HL-60 (cell line): ENCODE results near the gene KCNC3.

Source experiments
- GABPA ChIP-seq: IDR thresholded peaks from 2 replicates; pipeline ENCODE4 v1.6.1; 2012; ENCODE audit warnings: low read depth
- POLR2AphosphoS5 ChIP-seq: IDR thresholded peaks from 2 replicates; pipeline ENCODE4 v1.6.1; 2012; ENCODE audit warnings: low read depth
- REST ChIP-seq: IDR thresholded peaks from 2 replicates; pipeline ENCODE4 v1.6.1; 2012; ENCODE audit warnings: low read depth; ENCODE audit not compliant: insufficient replicate concordance
- SPI1 ChIP-seq: IDR thresholded peaks from 2 replicates; pipeline ENCODE4 v1.6.1; 2012; ENCODE audit warnings: low read depth, mild to moderate bottlenecking, borderline replicate concordance
- TF ChIP-seq, protein P1 (sequence below): IDR thresholded peaks from one replicate; pipeline ENCODE4 v1.5.1; 2011; ENCODE audit warnings: low read length, control low read depth, inconsistent platforms; ENCODE audit not compliant: insufficient read depth

DNA sequence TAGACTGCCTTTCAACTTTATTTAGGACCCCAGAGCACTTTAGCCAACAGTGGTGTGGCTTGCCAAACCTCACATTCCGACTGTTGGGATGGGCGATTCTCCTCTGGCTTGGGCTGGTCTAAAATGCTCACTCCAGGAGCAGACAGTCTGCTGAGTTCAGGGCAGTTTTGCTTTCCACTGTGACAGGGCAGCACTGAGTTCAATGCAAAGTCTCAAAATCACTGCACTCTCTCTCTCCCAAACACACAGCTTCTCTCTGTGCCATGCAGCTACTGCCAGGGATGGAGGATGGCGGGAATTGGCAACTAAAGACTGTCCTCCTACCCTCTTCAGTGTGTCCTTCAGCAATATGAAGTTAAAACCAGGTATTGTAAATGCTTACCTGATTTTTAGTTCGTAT, 23.1 kb upstream of the KCNC3 start:
- TF ChIP-seq, protein P1, sequence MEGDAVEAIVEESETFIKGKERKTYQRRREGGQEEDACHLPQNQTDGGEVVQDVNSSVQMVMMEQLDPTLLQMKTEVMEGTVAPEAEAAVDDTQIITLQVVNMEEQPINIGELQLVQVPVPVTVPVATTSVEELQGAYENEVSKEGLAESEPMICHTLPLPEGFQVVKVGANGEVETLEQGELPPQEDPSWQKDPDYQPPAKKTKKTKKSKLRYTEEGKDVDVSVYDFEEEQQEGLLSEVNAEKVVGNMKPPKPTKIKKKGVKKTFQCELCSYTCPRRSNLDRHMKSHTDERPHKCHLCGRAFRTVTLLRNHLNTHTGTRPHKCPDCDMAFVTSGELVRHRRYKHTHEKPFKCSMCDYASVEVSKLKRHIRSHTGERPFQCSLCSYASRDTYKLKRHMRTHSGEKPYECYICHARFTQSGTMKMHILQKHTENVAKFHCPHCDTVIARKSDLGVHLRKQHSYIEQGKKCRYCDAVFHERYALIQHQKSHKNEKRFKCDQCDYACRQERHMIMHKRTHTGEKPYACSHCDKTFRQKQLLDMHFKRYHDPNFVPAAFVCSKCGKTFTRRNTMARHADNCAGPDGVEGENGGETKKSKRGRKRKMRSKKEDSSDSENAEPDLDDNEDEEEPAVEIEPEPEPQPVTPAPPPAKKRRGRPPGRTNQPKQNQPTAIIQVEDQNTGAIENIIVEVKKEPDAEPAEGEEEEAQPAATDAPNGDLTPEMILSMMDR = no peak
- no peak for TF ChIP-seq POLR2AphosphoS5
- TF ChIP-seq GABPA = no peak
- TF ChIP-seq REST = no peak
- no peak for TF ChIP-seq SPI1
